Measurements from ENCODE around the gene SKIDA1. TPM values are rescaled to one million over a fixed set of nuclear protein-coding genes. Genes with fewer than 3 reads are reported as not detected.

Gene SKIDA1
- total RNA-seq, 4 donors from 2014 or later, result 0.53 to 3.0 (median 1.2) TPM

DNA sequence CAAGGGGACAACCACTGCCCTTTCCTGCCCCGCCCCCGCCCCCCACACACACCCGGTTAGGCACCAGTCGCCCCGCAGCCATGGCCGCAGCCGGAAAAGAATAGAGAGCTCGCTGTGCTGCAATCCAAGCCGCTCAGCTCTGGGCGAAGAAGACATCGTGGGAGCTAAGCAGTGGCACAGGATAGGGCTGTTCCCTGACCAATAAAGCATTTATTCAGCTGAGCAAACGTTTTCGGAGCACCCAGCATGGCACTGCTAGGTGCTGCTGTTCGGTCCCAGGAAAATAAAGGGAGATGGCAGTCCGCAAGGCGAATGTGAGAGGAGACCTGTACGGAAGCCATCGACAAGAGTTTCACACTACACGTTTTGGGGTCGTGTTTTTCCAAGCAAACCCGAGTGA is 18.3 kb downstream of the SKIDA1 start:
- Histone ChIP-seq H3K27me3 (no peaks in the 10 kb centered on the region), H3K4me1 (no peaks in the 10 kb centered on the region)

DNA sequence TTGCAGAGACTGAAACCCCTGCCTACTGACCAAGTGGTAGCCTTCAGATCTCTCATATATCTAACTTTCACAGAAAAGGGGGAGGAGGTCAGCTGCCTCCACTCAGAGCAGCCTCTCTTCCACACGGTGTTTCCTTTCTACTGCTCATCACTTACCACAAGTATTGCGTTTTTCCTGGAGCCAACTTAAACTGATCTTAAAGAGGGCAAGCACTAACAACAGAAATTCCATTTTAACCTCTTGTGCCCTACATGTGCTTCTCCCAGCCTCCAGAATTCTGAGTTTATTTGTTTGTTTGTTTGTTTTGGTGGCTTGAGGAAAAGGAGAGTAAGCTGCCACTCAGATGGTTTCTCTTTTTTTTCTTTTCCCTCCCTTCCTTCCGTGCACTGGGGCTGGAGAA is 19.1 kb downstream of the SKIDA1 start:
- Histone ChIP-seq H3K9me3 (no peaks in the 10 kb centered on the region), H3K4me1 (no peaks in the 10 kb centered on the region), H3K4me3 (no peak overlapping the region), H3K27me3 (no peaks in the 10 kb centered on the region), H3K36me3 (no peaks in the 10 kb centered on the region), H3K27ac (no peak overlapping the region)
- 66% methylated on average over 3 of the region's 3 CpGs for WGBS
- no peak for TF ChIP-seq EP300 (IDR thresholded peaks at IDR 0.05)
- TF ChIP-seq POLR2A (IDR thresholded peaks at IDR 0.05), result no peak
- TF ChIP-seq, protein P1, sequence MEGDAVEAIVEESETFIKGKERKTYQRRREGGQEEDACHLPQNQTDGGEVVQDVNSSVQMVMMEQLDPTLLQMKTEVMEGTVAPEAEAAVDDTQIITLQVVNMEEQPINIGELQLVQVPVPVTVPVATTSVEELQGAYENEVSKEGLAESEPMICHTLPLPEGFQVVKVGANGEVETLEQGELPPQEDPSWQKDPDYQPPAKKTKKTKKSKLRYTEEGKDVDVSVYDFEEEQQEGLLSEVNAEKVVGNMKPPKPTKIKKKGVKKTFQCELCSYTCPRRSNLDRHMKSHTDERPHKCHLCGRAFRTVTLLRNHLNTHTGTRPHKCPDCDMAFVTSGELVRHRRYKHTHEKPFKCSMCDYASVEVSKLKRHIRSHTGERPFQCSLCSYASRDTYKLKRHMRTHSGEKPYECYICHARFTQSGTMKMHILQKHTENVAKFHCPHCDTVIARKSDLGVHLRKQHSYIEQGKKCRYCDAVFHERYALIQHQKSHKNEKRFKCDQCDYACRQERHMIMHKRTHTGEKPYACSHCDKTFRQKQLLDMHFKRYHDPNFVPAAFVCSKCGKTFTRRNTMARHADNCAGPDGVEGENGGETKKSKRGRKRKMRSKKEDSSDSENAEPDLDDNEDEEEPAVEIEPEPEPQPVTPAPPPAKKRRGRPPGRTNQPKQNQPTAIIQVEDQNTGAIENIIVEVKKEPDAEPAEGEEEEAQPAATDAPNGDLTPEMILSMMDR (IDR thresholded peaks at IDR 0.05), result no peak
- TF ChIP-seq POLR2AphosphoS5 (IDR thresholded peaks at IDR 0.05), result no peak
- DNase-seq (ENCODE audit: low spot score in 2 of 2), result no peak

More for the DNA sequence above, 18.3 kb downstream of the SKIDA1 start:
- Histone ChIP-seq H3K27ac (no peak overlapping the region), H3K9me3 (no peaks in the 10 kb centered on the region), H3K36me3 (no peaks in the 10 kb centered on the region), H3K4me3 (no peak overlapping the region)
- no peak for TF ChIP-seq POLR2AphosphoS5 (IDR thresholded peaks at IDR 0.05)
- TF ChIP-seq, protein P1 (IDR thresholded peaks at IDR 0.05), result no peak
- TF ChIP-seq POLR2A (IDR thresholded peaks at IDR 0.05), result no peak
- no peak for TF ChIP-seq EP300 (IDR thresholded peaks at IDR 0.05)
- DNase-seq (ENCODE audit: low spot score in 2 of 2), result no peak
- WGBS, result 92% methylated on average over 21 of the region's 21 CpGs

DNA sequence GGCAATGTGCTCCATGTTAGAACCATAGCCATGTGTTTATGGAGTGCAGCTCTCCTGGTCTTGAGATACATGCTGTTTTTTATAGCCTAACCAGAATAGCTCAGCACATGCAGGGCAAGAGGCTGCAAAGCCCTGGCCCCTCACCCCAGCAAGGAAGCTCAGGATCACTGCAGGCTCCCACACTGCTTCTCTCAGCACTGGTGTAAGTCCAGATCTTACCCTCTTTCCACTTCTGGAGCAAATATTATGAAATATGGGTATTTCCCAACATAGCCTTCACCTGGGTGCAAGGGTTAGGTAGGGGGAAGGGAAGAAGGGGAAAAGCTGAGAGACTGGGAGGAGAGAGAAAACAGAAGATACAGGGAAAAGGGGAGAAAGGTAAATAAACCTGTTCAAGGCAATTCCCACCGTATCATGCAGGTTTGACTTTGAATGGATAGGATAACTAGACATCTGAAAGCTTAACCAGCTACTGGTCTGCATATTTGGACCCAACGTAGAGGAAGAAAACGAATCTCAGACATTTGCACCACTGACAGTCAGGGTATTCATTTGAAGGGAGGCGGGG is 19.7 kb downstream of the SKIDA1 start:
- TF ChIP-seq, protein P1 (IDR thresholded peaks at IDR 0.05), result no peak
- TF ChIP-seq POLR2AphosphoS5 (IDR thresholded peaks at IDR 0.05), result no peak
- no peak for TF ChIP-seq EP300 (IDR thresholded peaks at IDR 0.05)
- no peak for TF ChIP-seq POLR2A (IDR thresholded peaks at IDR 0.05)
- WGBS, result 92% methylated on average over 4 of the region's 4 CpGs

DNA sequence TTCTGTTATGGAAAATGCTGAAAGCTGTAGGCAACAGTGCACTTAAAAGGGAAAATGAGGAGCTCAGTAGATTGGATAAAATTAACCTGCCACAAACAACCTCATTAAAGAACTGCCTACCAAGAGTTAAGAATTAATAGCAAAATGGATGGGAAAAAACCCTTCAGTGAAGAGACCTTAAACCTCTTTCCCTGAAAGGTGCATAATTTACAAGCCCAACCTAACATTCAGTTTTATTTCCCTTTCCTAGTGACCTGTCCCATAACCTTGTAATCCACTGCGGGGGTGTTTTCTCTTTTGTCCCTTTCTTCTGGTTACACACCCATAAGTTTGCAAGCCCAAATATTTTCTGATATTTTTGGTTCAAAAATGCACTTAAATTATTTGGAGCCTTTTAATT is 21.9 kb downstream of the SKIDA1 start:
- Histone ChIP-seq H3K36me3 (no peaks in the 10 kb centered on the region), H3K27ac (no peak overlapping the region), H3K27me3 (no peaks in the 10 kb centered on the region), H3K4me1 (peaks cover 6% of the 10 kb centered on the region), H3K9me3 (no peaks in the 10 kb centered on the region), H3K4me3 (no peak overlapping the region)
- 97% methylated on average over 1 of the region's 1 CpG for WGBS
- no peak for DNase-seq (ENCODE audit: low spot score in 2 of 2)
- TF ChIP-seq POLR2A (IDR thresholded peaks at IDR 0.05) (no peak), EP300 (IDR thresholded peaks at IDR 0.05) (no peak), POLR2AphosphoS5 (IDR thresholded peaks at IDR 0.05) (no peak)
- TF ChIP-seq, protein P1 (IDR thresholded peaks at IDR 0.05), result no peak

More for the DNA sequence above, 19.7 kb downstream of the SKIDA1 start:
- Histone ChIP-seq H3K27ac (no peak overlapping the region), H3K27me3 (no peaks in the 10 kb centered on the region), H3K36me3 (no peaks in the 10 kb centered on the region), H3K4me3 (no peak overlapping the region), H3K9me3 (no peaks in the 10 kb centered on the region), H3K4me1 (no peaks in the 10 kb centered on the region)
- DNase-seq (ENCODE audit: low spot score in 2 of 2), result no peak

DNA sequence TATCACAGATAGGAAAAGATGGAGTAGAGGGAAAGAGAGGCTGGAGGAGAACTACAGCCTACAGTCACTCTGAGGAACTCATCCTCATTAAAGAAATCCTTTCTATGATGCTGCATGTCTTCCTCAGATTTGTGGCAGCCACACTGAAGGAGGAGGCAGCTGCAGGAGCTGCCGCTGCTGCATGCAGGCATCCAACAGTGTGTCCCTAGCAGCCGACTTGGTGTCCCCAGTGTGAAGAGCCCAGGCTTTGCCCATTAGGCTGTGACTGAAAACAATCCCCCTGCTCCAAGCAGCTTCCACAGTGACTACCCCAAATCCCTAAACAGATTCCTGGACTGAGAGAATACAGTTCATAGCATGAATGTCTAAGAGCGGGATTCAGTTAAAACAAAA is 23.1 kb downstream of the SKIDA1 start:
- TF ChIP-seq, protein P1 (IDR thresholded peaks at IDR 0.05), result no peak
- peaks cover 9% of the 10 kb centered on the region for H3K4me1 ChIP-seq
- no peaks in the 10 kb centered on the region for H3K36me3 ChIP-seq
- WGBS, result 84% methylated on average over 3 of the region's 3 CpGs
- no peak for DNase-seq (ENCODE audit: low spot score in 2 of 2)
- H3K27ac ChIP-seq, result no peak overlapping the region
- H3K9me3 ChIP-seq, result no peaks in the 10 kb centered on the region
- no peaks in the 10 kb centered on the region for H3K27me3 ChIP-seq
- no peak overlapping the region for H3K4me3 ChIP-seq
